ENCODE measurements around the gene CLCN6. TPM values are rescaled to one million over a fixed set of nuclear protein-coding genes. Genes with fewer than 3 reads are reported as not detected.

The CLCN6 gene
- total RNA-seq, 1 donor, result 18.6 TPM

DNA sequence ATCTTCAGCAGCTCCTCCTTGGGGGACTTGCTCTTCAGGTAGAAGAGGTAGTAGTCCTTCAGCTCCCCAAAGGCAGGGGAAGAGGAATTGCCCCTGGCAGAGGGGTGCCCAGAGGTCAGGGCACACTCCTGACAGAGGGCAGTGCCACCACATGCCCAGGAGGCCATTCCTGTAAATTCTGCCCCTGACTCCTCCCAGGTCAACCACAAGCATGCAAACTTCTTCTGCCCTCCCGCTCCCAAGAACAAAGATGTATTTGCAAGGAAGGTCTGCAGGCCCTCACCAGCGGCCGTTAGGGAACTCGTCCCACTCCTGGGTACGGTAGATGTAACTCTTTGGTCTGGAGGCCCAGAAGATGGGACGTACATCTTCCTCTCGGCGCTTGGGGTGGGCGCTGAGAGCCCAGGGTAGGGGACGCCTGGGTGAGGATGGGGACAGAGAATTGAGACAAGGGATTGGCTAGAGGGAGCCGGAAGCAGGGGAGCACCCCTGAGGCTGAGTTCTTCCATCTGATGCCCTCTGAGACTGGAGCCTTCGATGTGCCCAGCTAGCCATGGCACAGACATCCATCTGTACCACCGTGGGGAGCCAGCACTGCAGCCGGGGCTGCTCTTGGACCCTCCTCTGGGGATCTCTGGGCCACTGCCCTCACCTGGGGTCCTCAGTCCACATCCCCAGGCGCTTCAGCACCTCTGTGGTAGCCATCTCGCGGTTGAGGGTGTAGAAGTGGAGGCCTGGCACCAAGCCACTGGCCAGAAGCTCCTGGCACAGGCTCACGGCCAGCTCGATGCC is 11.3 kb upstream of the CLCN6 start:
- TF ChIP-seq, protein P1, sequence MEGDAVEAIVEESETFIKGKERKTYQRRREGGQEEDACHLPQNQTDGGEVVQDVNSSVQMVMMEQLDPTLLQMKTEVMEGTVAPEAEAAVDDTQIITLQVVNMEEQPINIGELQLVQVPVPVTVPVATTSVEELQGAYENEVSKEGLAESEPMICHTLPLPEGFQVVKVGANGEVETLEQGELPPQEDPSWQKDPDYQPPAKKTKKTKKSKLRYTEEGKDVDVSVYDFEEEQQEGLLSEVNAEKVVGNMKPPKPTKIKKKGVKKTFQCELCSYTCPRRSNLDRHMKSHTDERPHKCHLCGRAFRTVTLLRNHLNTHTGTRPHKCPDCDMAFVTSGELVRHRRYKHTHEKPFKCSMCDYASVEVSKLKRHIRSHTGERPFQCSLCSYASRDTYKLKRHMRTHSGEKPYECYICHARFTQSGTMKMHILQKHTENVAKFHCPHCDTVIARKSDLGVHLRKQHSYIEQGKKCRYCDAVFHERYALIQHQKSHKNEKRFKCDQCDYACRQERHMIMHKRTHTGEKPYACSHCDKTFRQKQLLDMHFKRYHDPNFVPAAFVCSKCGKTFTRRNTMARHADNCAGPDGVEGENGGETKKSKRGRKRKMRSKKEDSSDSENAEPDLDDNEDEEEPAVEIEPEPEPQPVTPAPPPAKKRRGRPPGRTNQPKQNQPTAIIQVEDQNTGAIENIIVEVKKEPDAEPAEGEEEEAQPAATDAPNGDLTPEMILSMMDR (IDR thresholded peaks at IDR 0.05; ENCODE audit: insufficient read depth, low read depth, low read length), result no peak
- no peak overlapping the region for H3K4me3 ChIP-seq (ENCODE audit: low read depth, low read length)
- no peak for DNase-seq (ENCODE audit: low read depth)

DNA sequence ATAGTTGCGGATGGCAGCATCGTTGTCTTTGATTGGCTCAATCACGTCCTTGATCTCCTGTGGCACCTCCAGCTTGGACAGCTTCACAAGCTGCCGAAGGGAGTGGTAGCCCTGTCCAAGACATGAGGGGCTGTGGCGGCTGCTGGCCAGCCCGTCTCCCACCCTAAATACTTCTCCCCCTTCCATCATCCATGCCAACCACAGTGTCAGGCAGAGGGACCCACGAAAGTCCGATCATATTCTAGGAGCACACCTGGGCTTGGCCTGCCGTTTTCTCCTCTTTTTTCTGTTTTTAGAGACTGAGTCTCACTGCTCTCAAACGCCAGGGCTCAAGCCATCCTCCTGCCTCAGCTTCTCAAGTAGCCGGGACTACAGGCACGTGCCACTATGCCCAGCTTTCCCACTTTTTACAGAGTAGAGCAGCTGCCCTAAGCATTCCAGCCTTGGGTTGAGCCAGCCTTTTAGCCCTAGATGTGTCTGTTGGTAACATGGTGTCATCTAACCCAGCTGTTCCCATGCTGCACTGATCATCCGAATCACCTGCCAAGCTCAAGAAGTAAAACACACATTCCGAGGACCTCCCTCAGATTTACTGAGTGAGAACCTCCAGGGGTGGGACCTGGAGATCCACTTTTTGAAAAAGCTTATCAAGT is 10.6 kb upstream of the CLCN6 start:
- DNase-seq (ENCODE audit: low read depth), result no peak
- H3K4me3 ChIP-seq (ENCODE audit: low read depth, low read length), result no peak overlapping the region
- TF ChIP-seq, protein P1 (IDR thresholded peaks at IDR 0.05; ENCODE audit: insufficient read depth, low read depth, low read length), result no peak

DNA sequence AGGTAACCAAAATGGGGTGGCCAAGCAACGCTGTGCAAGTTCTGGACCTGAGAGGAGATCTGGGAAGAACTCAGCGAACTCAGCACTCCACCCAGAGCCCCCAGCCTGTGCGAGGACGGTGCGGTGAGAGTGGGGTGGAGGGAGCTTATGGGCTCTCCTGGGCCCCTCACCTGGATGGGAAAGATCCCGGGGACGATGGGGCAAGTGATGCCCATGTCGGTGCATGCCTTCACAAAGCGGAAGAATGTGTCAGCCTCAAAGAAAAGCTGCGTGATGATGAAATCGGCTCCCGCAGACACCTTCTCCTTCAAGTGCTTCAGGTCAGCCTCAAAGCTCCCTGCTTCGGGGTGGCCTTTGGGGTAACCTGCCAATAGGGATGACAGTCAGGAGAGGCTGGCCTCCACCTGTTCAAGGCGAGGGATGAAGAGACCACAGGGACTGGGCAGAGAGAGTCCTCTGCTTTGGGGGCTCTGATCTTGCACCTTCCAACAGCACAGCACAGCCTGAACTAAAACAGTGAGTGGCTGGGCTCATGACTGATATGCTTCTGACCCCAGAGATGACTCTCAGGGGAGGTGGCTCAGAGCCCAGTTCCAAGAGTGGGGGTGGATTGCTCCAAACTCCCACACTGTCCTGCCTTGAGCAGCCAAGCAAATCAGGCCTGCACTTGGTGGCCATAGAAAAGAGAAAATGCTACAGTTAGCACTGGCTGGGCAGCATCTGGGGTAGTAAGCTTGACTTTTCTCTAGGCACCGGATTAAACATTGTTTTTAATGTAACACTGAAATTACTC is 9.8 kb upstream of the CLCN6 start:
- DNase-seq (ENCODE audit: low read depth), result no peak
- H3K4me3 ChIP-seq (ENCODE audit: low read depth, low read length), result no peak overlapping the region
- TF ChIP-seq, protein P1 (IDR thresholded peaks at IDR 0.05; ENCODE audit: insufficient read depth, low read depth, low read length), result no peak

DNA sequence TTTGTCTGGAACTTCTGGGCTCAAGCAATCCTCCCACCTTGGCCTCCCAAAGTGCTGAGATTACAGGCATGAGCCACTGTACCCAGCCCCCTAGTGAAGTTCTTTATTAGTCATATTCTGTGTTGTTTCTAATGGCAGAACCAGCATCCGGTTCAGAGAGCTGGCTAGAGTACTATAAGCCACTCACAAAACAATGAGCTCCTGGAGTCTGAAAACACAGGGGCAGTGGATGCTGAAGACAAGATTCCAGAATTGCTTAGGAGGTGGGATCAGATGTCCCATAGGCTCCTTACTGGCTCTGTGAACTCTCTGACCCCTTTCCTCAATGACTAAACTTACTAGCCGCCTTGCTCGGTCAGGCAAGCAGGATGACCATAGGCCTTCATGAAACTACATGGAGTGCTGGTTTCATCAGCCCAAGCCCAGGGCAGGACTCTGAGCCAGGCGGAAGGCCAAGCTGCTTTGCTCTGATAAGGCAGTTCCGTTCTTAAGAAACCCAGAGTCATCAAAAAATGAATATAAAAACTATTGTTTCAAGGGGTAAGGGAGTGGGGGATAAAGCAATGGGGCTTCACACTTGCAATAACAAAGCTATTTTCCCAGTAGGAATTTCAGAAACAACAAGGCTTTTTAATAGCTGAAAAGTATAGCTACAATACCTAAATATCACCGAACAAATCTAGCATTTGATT is 8.3 kb upstream of the CLCN6 start:
- TF ChIP-seq, protein P1 (IDR thresholded peaks at IDR 0.05; ENCODE audit: insufficient read depth, low read depth, low read length), result no peak
- DNase-seq (ENCODE audit: low read depth), result peak; percentile 66
- H3K4me3 ChIP-seq (ENCODE audit: low read depth, low read length), result no peak overlapping the region

DNA sequence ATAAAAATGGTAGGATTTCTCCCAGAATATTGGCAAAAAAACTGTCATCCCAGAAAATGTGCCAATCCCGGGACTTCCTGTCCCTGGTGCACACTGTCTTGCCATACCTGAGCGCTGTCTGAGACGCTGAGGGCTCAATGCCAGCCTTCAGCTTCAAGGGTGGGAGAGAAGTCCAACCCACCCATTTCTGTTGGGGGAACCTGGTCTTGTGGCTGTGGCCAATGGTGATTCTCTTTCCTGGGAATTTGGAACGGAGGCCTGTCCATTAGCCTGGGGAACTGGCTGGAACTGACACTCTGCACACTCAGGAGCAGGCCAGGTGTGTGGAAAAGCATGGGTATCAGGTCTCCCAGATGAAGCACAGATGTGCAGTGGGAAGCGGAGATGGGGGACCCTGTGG is 6.9 kb upstream of the CLCN6 start:
- TF ChIP-seq, protein P1 (IDR thresholded peaks at IDR 0.05; ENCODE audit: insufficient read depth, low read depth, low read length), result no peak
- DNase-seq (ENCODE audit: low read depth), result no peak
- H3K4me3 ChIP-seq (ENCODE audit: low read depth, low read length), result no peak overlapping the region

DNA sequence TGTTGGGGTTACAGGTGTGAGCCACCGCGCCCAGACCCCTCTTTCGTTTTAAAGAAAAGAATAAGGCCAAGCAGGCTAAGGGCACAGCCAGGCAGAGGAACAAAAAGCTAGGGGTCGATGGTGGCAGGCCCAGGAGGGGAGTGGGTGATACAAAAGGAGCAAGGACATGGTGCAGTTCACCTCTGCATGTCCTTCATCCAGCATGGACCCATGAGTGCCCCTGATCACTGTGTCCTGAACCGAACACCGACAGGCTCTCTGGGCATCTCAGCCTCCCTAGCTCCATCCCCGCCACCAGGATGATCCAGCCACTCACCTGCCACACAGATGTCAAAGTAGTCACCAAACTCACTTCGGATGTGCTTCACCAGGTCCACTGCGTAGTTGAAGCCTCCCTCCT is 6.1 kb upstream of the CLCN6 start:
- TF ChIP-seq, protein P1 (IDR thresholded peaks at IDR 0.05; ENCODE audit: insufficient read depth, low read depth, low read length), result no peak
- DNase-seq (ENCODE audit: low read depth), result no peak
- H3K4me3 ChIP-seq (ENCODE audit: low read depth, low read length), result no peak overlapping the region

Data from fibroblast of villous mesenchyme (primary cell).